GM12891 (cell line): ENCODE measurements around the gene GPR107.
"Not testable (repeated sequence)": the region's sequence is repeated elsewhere in the genome, so short reads cannot be mapped to it uniquely, and the experiment has no call there.

Experiments used
- DNase-seq: peaks from one replicate; pipeline ENCODE4 v3.0.0; 2011; ENCODE audit warnings: low spot score; ENCODE audit not compliant: insufficient read length
- FAIRE-seq: peaks from 2 replicates; lab custom pipeline; 2011; peaks lifted over from hg19 to GRCh38; lab: Jason Lieb, UNC
- PAX5 ChIP-seq: IDR thresholded peaks from 2 replicates; pipeline ENCODE4 v1.6.1; 2011; ENCODE audit warnings: low read length, moderate library complexity, mild to moderate bottlenecking; ENCODE audit not compliant: insufficient read depth, severe bottlenecking
- POLR2A ChIP-seq: IDR thresholded peaks from 2 replicates; pipeline ENCODE4 v1.6.1; 2011; ENCODE audit warnings: low read depth, low read length, control low read depth
- POLR2AphosphoS5 ChIP-seq: IDR thresholded peaks from 2 replicates; pipeline ENCODE4 v1.6.1; 2011; ENCODE audit warnings: low read depth, low read length, control low read depth
- POU2F2 ChIP-seq: IDR thresholded peaks from 2 replicates; pipeline ENCODE4 v1.6.1; 2011; ENCODE audit warnings: low read depth, mild to moderate bottlenecking, control low read depth, low read length, moderate library complexity
- SPI1 ChIP-seq: IDR thresholded peaks from 2 replicates; pipeline ENCODE4 v1.6.1; 2011; ENCODE audit warnings: low read depth, low read length, control low read depth
- TAF1 ChIP-seq: IDR thresholded peaks from 2 replicates; pipeline ENCODE4 v1.6.1; 2011; ENCODE audit warnings: low read depth, low read length, control low read depth

Gene GPR107

DNA sequence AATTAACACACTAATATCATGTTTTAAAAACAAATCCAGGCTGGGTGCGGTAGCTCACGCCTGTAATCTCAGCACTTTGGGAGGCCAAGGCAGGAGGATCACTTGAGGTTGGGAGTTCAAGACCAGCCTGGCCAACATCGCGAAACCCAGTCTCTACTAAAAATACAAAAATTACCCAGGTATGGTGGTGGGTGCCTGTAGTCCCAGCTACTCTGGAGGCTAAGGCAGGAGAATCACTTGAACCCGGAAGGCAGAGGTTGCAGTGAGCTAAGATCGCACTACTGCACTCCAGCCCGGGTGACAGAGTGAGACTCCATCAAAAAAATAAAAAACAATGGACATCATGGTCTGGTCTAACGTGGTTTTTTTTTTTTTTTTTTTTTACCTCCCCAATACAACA lies 36.2 kb upstream of the GPR107 start:
- FAIRE-seq, DNase-seq: not testable (repeated sequence)
- TF ChIP-seq POLR2A: 0 out of 2 replicates have a peak, but pooled peaks have one; percentile 47

DNA sequence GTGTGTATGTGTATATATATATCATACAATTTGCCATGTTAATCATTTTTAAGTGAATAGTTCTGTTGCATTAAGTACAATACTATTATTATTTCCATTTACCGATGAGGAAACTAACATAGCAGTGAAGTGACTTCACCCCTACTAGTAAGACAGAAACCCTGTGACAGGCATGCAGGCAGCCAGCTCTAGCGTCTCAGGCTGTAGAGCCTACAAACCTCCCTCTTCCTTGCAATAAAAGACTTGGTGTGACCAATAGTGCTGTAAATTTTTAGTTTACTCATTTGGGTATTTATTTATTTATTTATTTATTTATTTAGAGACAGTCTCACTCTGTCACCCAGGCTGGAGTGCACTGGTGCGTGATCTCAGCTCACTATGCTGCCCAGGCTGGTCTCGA lies 35.4 kb upstream of the GPR107 start:
- FAIRE-seq: no peak

DNA sequence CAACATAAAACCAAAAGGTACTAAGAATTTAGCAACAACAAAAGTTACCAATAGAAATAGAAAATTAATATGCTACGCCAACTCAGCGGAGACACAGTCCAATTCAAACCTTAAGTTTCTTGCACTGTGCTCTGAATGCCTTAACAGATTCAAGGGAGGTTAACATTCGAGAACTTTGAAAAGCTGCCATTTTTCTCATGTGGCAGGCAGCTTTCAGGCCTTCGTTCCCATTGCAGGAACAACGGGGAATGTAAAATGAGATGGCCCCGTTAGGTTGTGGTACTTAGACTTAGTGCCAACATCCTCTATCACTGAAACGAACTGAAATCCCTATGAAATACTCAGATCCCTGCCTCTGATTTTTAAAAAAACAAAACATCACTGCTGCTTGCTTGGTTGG lies 33.1 kb upstream of the GPR107 start:
- TF ChIP-seq PAX5: no peak
- TF ChIP-seq POLR2AphosphoS5: no peak
- no peak for TF ChIP-seq POU2F2
- no peak for TF ChIP-seq TAF1
- no peak for TF ChIP-seq SPI1
- TF ChIP-seq POLR2A: no peak
- DNase-seq (no peak), FAIRE-seq (no peak)

More for the DNA sequence above, 35.4 kb upstream of the GPR107 start:
- TF ChIP-seq POLR2A (peak; percentile 53), POU2F2 (no peak), POLR2AphosphoS5 (peak; percentile 47; the same call in 1 of the 2 replicates), SPI1 (no peak), TAF1 (no peak), PAX5 (no peak)
- no peak for DNase-seq

DNA sequence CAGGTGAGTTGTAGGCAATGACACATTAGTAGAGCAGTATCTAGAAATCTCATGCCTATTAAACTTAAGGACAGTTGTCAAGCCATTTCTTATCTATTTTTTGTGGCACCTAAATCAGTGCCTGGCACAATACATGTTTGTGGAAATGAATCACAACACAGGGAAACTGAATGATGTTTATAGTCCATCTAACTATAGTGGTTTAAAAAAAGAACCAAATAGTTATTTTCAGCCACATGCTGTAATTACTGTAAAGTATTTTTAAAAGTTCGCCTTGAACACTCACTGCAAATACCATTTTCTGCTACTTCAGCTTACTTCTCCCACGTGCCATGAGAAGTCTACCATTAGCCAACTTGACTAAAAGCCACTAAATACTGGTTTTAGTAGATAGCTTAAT lies 32.6 kb upstream of the GPR107 start:
- TF ChIP-seq POLR2A: 0 out of 2 replicates have a peak, but pooled peaks have one; percentile 10
- no peak for TF ChIP-seq POLR2AphosphoS5
- FAIRE-seq (no peak), DNase-seq (no peak)

DNA sequence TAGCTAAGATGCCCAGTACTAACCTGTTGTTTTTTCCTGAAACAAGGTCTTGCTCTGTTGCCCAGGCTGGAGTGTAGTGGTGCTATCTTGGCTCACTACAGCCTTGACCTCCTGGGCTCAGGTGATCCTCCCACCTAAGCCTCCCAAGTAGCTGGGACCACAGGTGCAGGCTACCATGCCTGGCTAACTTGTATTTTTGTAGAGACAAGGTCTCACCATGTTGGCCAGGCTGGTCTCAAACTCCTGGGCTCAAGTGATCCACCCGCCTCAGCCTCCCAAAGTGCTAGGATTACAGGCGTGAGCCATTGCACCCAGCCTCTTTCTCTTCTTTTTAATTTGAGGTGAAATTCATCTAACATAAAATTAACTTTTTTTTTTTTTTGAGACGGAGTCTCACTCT lies 31.9 kb upstream of the GPR107 start:
- FAIRE-seq, DNase-seq: not testable (repeated sequence)
- peak; percentile 46; the same call in 1 of the 2 replicates for TF ChIP-seq POLR2AphosphoS5

DNA sequence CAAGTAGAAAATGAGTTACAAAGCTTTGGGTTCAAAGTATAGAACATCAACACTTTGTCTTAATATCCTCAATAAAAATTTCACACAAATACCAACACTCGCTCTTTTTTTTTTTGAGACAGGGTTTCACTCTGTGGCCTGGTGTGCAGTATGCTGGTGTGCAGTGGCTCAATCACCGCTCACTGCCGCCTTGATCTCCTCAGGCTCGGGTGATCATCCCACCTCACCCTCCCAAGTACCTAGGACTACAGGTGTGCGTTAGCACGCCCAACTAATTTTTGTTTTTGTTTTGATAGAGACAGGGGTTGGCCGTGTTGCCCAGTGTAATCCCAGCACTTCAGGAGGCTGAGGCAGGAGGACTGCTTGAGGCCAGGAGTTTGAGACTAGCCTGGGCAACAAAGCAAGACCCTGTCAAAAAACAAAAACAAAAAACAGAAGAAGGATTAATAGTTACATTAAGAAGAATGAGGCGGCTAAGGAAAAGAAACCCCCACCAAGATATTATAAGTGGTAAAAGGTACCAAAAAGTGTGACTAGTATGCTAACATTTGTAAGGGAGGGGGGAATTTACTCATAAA lies 31.1 kb upstream of the GPR107 start:
- DNase-seq (no peak), FAIRE-seq (peak; percentile 20)
- no peak for TF ChIP-seq SPI1
- TF ChIP-seq PAX5: no peak
- no peak for TF ChIP-seq POLR2AphosphoS5
- TF ChIP-seq POLR2A: no peak; the same call in 1 of the 2 replicates
- no peak for TF ChIP-seq POU2F2
- no peak for TF ChIP-seq TAF1

DNA sequence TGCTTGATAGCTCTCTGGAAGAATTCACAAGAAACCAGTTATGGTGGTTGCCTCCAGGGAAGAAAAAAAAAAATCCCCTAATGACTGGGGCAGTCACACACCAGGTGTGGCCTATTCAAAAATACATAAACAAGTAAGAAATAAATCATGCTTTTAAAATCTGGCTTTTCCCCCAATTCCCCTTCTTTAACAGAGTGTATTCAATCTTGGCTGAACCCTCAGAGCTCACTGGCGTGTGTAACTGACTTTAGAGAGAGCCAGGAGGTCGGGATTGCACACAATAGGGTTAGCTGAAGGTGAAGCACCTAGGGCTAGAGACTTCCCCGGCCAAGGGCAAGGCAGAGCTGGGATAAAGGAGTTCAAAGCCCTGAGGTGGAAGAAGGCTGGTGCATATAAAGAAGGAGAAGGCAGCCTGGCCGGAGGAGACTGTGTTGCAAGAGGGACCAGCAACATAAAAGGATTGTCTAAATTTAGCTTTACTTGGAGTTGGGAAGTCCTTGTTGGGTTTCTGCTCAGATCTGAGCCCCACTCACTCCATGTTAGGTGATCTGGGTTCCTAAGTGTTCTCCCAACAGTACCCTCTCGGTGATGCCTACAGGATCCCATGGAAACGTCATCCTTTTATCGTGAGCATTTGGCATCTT lies 30.4 kb upstream of the GPR107 start:
- DNase-seq (no peak), FAIRE-seq (peak; percentile 55)
- TF ChIP-seq PAX5 (peak; percentile 38), POU2F2 (peak; percentile 59; the same call in 1 of the 2 replicates), POLR2AphosphoS5 (peak; percentile 96), SPI1 (0 out of 2 replicates have a peak, but pooled peaks have one; percentile 3), POLR2A (peak; percentile 88), TAF1 (peak; percentile 63; the same call in 1 of the 2 replicates)

DNA sequence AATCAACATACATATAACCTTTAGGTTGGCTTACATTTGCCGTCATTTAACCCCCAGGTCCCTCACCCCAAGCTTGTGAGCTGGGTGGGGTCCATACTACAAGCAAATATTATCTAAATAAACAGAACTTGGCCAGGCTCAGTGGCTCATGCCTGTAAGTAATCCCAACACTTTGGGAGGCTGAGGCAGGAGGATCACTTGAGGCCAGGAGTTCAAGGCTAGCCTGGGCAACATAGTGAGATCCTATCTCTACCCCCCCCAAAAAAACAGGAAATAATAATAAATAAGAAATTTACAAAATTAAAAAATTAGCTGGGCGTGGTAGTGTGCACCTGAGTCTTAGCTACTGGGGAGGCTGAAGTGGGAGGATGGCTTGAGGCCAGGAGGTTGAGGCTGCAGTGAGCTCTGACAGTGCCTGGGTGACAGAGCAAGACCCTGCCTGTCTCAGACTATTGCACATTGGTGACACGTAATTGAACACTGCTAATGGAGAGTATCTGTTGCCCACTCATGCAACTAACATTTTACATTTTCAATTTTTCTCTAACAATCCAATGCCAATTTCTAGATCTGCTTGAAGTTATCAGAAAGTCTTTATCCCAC lies 29.6 kb upstream of the GPR107 start:
- DNase-seq: no peak
- TF ChIP-seq TAF1: no peak
- peak; percentile 75; the same call in 1 of the 2 replicates for TF ChIP-seq POLR2AphosphoS5
- no peak for TF ChIP-seq SPI1
- TF ChIP-seq POU2F2: no peak
- no peak for TF ChIP-seq PAX5
- TF ChIP-seq POLR2A: peak; percentile 84
- no peak for FAIRE-seq

DNA sequence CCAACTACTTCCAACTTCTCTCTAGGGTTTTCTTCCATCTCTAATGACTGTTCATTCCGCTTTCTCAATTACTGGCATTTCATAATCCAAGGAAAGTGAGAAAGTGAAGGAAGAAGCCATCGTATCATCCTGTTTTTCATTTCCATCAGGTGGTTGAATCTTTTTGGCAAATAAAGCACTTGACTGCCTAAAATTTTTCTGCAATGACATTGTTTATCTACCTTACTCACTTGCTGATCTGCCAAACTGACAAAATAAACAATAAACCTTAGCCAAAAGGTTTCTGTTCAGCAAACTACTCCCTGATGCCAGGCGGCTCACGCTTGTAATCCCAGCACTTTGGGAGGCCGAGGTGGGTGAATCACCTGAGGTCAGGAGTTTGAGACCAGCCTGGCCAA lies 29.1 kb upstream of the GPR107 start:
- no peak for TF ChIP-seq SPI1
- TF ChIP-seq POLR2AphosphoS5: no peak
- TF ChIP-seq PAX5: no peak
- no peak for TF ChIP-seq POLR2A
- TF ChIP-seq TAF1: no peak
- no peak for TF ChIP-seq POU2F2
- FAIRE-seq: no peak

More for the DNA sequence above, 29.1 kb upstream of the GPR107 start:
- DNase-seq: no peak
